ENCODE data around the gene SFT2D1. TPM values are rescaled to one million over a fixed set of nuclear protein-coding genes. Genes with fewer than 3 reads are reported as not detected.

Gene SFT2D1
- total and polyA plus RNA-seq, 2 of the 4 experiments (the other 2 are of a cell fraction): 10.2 to 45.8 TPM

DNA sequence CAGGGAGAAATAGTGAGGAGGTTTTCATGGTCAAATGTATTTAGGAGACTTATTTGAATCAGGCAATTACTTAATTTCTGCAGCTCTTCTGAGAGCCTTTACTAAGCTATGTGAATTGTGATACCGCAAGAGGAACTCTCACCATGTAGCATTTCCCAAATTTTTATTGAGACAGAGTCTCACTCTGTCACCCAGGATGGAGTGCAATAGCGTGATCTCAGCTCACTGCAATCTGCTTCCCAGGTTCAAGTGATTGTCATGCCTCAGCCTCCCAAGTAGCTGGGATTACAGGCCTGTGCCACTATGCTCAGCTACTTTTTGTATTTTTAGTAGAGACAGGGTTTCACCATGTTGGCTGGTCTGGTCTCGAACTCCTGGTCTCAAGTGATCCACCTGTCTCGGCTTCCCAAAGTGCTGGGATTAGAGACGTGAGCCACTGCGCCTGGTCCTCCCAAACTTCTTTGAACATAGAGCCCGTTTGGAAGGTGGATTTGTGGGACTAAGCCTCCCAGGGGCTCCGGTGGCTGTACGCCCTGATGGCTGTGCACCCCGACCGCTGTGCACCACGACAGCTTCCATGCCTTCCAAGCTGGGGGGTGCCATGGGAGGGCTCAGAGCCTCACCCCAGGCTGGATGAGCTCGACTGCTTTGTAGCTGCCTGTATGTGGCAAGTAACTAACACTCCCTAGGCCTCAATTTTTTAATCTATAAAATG lies 46.1 kb upstream of the SFT2D1 start:
- Histone ChIP-seq H4K5ac (ENCODE audit: low read depth, low read length) (no peak overlapping the region), H2BK120ac (ENCODE audit: low read depth, low read length) (no peak overlapping the region), H4K8ac (ENCODE audit: low read depth in 2 of 2, low read length in 2 of 2) (no peak overlapping the region), H3K23ac (ENCODE audit: low read depth, low read length) (no peak overlapping the region), H3K18ac (ENCODE audit: low read depth, low read length) (no peak overlapping the region), H3K79me1 (ENCODE audit: low read depth in 1 of 2, low read length in 2 of 2) (no peaks in the 10 kb centered on the region), H2AK5ac (ENCODE audit: low read depth, low read length) (no peak overlapping the region), H3K4ac (ENCODE audit: low read depth, low read length) (no peak overlapping the region), H3K9me3 (ENCODE audit: control insufficient read depth, insufficient read depth, low read length) (no peaks in the 10 kb centered on the region), H4K20me1 (ENCODE audit: insufficient read depth, low read length) (no peaks in the 10 kb centered on the region), H3K27ac (ENCODE audit: insufficient read depth, low read length) (no peak overlapping the region), H3K4me2 (ENCODE audit: low read depth, low read length) (no peak overlapping the region), H3K9ac (ENCODE audit: low read depth, low read length) (no peak overlapping the region), H3K9me1 (ENCODE audit: insufficient read depth, low read length) (no peaks in the 10 kb centered on the region), H4K91ac (ENCODE audit: insufficient read depth, low read depth, low read length) (no peak overlapping the region), H3K4me1 (ENCODE audit: control insufficient read depth, insufficient read depth, low read length) (no peaks in the 10 kb centered on the region), H3K36me3 (ENCODE audit: control insufficient read depth, insufficient read depth, low read length) (no peaks in the 10 kb centered on the region), H2AFZ (replicated peaks; ENCODE audit: low read length, poor library complexity) (no peak overlapping the region), H2BK5ac (ENCODE audit: low read depth, low read length, poor library complexity, severe bottlenecking) (no peak overlapping the region), H2AK9ac (replicated peaks; ENCODE audit: low read depth, low read length, poor library complexity) (no peak overlapping the region), H3K14ac (replicated peaks; ENCODE audit: low read depth, low read length) (no peak overlapping the region), H2BK15ac (ENCODE audit: low read depth, low read length) (no peak overlapping the region), H3K4me3 (ENCODE audit: insufficient read depth, low read depth, low read length) (no peak overlapping the region), H3K27me3 (ENCODE audit: control insufficient read depth, insufficient read depth, low read length) (peaks cover 13% of the 10 kb centered on the region), H3K56ac (ENCODE audit: extremely low read depth, insufficient read depth, low read length) (no peak overlapping the region), H2BK20ac (ENCODE audit: low read depth, low read length) (no peak overlapping the region)
- intact Hi-C loops (cut with micrococcal nuclease): no loop called here
- no TSS peak for BruUV-seq (replicated peaks)
- in situ Hi-C loops (cut with MboI; ENCODE audit: low sequenced_read_pairs): no loop called here
- dilution Hi-C loops (cut with HindIII; ENCODE audit: low sequenced_read_pairs, unreplicated experiment): no loop called here
- ATAC-seq (ENCODE audit: low read depth) (no peak), DNase-seq (no peak)
- WGBS, 2 experiments (ENCODE audit: extremely low coverage in 2 of 2, insufficient read length in 1 of 2): 67% methylated on average over 1 of the region's 13 CpGs; no CpG with 5 or more reads in 1 of the 2 experiments
- CTCF ChIA-PET: interaction anchor here (0.9 kb wide), 1 partner anchor 12 kb away, joined by 3 read pairs; no protein-coding TSS in a partner anchor
- TF ChIP-seq CHD1 (IDR thresholded peaks at IDR 0.05; ENCODE audit: low read depth, low read length) (no peak), RFX5 (IDR thresholded peaks at IDR 0.05; ENCODE audit: low read depth, low read length) (no peak), MXI1 (IDR thresholded peaks at IDR 0.05; ENCODE audit: borderline replicate concordance, low read depth, low read length) (no peak)
- POLR2A ChIA-PET (ENCODE audit: unreplicated experiment): no interaction called here
